Gastroesophageal sphincter (tissue), 4 donors: Measurements from ENCODE around the gene TOB2. TPM values are rescaled to one million over a fixed set of nuclear protein-coding genes. Genes with fewer than 3 reads are reported as not detected.

Source experiments
- ATAC-seq: fragments of 150-250 bp; one replicate; pipeline ENCODE4 v1.9.1; 2016; ENCODE audit warnings: mild to moderate bottlenecking, moderate library complexity
- H3K27ac ChIP-seq, 4 donors: fragments of 200-600 bp; sonication (generic) in 3 of 4; 1 replicate in 3 of 4; 2 replicates in 1 of 4; pipeline ENCODE4 v1.5.1; 2016 to 2019
- H3K27me3 ChIP-seq: fragments of 200-600 bp; sonication (generic); one replicate; pipeline ENCODE4 v1.5.1; 2019
- H3K36me3 ChIP-seq, 2 donors: fragments of 200-600 bp; sonication (generic); one replicate each; pipeline ENCODE4 v1.5.1; 2019; ENCODE audit warnings: control low read depth in 1 of 2
- H3K4me1 ChIP-seq, 3 donors: fragments of 200-600 bp; sonication (generic); 1 replicate in 2 of 3; 2 replicates in 1 of 3; pipeline ENCODE4 v1.5.1; 2016 to 2019; ENCODE audit warnings: control low read depth in 2 of 3
- H3K4me3 ChIP-seq, 2 donors: fragments of 200-600 bp; sonication (generic); one replicate each; pipeline ENCODE4 v1.5.1; 2019; ENCODE audit warnings: mild to moderate bottlenecking in 1 of 2, moderate library complexity in 1 of 2
- H3K9me3 ChIP-seq, 3 donors: fragments of 200-600 bp; sonication (generic); one replicate each; pipeline ENCODE4 v1.5.1; 2017 to 2019; ENCODE audit warnings: control low read depth in 2 of 3
- EP300 ChIP-seq: sonication (generic); formaldehyde crosslinking; IDR thresholded peaks from one replicate; pipeline ENCODE4 v1.6.1; 2017; ENCODE audit warnings: antibody characterized with exemption, mild to moderate bottlenecking
- POLR2A ChIP-seq, 2 donors: fragments of 450-650 bp; IDR thresholded peaks; one replicate each; pipeline ENCODE4 v1.6.1; 2017; ENCODE audit warnings: antibody characterized with exemption in 2 of 2, mild to moderate bottlenecking in 2 of 2, moderate library complexity in 1 of 2
- POLR2AphosphoS5 ChIP-seq: sonication (generic); formaldehyde crosslinking; IDR thresholded peaks from one replicate; pipeline ENCODE4 v1.6.1; 2017; ENCODE audit warnings: antibody characterized with exemption
- WGBS, 2 donors: methylation state at CpG; one replicate each; pipeline ENCODE4 v1.1.5; 2018; ENCODE audit warnings: low coverage in 1 of 2; 5-methylcytosine and 5-hydroxymethylcytosine counted together
- total RNA-seq, 4 donors: library from RNA; depleted of rRNA; stranded (reverse); fragments of >200 nt; gene quantifications; one replicate each; pipeline ENCODE4 v1.1.0, GENCODE V29; 2016
- TF ChIP-seq, protein P1 (sequence below), 4 experiments: fragments of 200-600 bp in 2 of 4; fragments of 450-650 bp in 2 of 4; sonication (generic) in 1 of 4; IDR thresholded peaks; one replicate each; pipeline ENCODE4 v1.5.1; 2017 to 2019; ENCODE audit warnings: antibody characterized with exemption in 4 of 4, mild to moderate bottlenecking in 2 of 4, moderate library complexity in 2 of 4

TOB2 gene
- total RNA-seq, 4 donors from 2014 or later = 59.3 to 163 (median 84.1) TPM

DNA sequence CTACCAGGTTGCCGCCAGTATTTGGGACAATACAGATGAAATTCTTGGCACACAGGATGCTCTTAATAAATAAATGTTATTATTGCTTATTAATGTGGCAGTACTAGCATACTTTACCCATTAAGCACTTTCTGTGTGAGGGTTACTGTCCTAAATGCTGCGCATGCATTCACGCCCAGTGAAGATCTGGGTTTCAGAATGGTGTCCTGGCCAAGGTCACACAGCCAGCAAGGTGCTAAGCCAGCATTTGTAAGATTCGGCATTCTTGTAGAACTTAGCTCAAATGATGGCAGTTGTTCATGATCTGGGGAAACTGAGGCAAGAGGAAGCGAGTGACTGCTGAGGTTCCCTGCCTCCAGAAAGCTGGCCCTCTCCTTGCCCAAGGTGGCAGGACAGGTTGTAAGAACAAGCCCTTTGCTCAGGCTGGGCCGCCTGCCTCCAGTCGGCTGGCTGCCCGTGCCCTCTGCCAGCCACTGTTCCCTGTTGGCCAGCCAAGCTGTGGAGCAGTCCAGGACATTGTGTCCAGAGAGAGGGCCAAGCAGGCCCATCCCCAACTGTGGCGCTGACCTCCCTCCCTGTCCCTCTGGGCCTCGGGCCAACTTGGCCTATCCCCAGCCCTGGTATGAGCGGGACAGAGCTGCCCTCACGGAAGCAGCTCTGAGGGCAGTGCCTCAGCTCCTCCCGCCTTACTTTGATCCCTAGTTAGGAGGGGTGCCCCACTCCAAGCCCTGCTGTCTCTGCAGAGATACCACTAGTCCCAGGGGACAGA, 28.8 kb downstream of the TOB2 start:
- Histone ChIP-seq H3K27ac (peak overlapping the region; percentile 94 to 100 (median 97)), H3K4me3 (peak overlapping the region in 1 of 2 donors; percentile 23), H3K27me3 (no peaks in the 10 kb centered on the region), H3K36me3 (peaks cover 0 to 4% of the 10 kb centered on the region in 2 donors), H3K9me3 (no peaks in the 10 kb centered on the region), H3K4me1 (peaks cover 0 to 62% (median 40%) of the 10 kb centered on the region in 3 donors)
- 18 to 72% methylated on average over 3 to 4 of the region's 13 CpGs for WGBS, 2 donors
- TF ChIP-seq POLR2AphosphoS5 = peak; percentile 100
- peak; percentile 23 to 29 for TF ChIP-seq POLR2A (IDR thresholded peaks at IDR 0.05)
- TF ChIP-seq, protein P1, sequence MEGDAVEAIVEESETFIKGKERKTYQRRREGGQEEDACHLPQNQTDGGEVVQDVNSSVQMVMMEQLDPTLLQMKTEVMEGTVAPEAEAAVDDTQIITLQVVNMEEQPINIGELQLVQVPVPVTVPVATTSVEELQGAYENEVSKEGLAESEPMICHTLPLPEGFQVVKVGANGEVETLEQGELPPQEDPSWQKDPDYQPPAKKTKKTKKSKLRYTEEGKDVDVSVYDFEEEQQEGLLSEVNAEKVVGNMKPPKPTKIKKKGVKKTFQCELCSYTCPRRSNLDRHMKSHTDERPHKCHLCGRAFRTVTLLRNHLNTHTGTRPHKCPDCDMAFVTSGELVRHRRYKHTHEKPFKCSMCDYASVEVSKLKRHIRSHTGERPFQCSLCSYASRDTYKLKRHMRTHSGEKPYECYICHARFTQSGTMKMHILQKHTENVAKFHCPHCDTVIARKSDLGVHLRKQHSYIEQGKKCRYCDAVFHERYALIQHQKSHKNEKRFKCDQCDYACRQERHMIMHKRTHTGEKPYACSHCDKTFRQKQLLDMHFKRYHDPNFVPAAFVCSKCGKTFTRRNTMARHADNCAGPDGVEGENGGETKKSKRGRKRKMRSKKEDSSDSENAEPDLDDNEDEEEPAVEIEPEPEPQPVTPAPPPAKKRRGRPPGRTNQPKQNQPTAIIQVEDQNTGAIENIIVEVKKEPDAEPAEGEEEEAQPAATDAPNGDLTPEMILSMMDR (IDR thresholded peaks at IDR 0.05) = no peak
- TF ChIP-seq EP300 = peak; percentile 96
- ATAC-seq = peak; percentile 85

DNA sequence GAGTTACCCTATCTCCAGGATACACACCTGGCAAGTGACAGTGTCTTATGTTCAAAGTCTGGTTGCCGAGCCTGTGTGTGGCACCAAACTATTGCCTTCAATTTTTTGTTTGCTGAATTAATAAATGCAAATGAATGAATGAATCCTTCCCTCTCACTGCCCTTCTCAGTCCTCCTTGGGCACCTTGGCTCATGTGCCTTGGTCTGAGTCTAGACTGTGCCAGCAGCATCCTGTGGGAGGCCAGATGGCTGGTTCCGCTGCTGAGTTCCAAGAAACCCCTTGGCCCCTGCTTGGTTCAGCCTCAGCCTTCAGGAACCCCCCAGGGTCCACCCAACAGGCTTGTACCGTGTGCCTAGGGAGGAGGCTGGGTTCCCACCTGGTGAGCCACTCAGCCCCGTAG, 31.0 kb downstream of the TOB2 start:
- no peaks in the 10 kb centered on the region for H3K27me3 ChIP-seq
- H3K4me3 ChIP-seq = peak overlapping the region in 1 of 2 donors; percentile 85
- H3K4me1 ChIP-seq = peaks cover 14 to 85% (median 59%) of the 10 kb centered on the region in 3 donors
- TF ChIP-seq POLR2A (IDR thresholded peaks at IDR 0.05) (no peak), EP300 (no peak)
- TF ChIP-seq, protein P1 (IDR thresholded peaks at IDR 0.05) = no peak
- H3K27ac ChIP-seq = peak overlapping the region; percentile 94 to 100 (median 97)
- no peak for ATAC-seq
- no peaks in the 10 kb centered on the region for H3K36me3 ChIP-seq
- WGBS, 2 donors = 80% methylated on average over 2 of the region's 4 CpGs; no CpG with 5 or more reads in 1 of the 2 donors
- H3K9me3 ChIP-seq = no peaks in the 10 kb centered on the region

DNA sequence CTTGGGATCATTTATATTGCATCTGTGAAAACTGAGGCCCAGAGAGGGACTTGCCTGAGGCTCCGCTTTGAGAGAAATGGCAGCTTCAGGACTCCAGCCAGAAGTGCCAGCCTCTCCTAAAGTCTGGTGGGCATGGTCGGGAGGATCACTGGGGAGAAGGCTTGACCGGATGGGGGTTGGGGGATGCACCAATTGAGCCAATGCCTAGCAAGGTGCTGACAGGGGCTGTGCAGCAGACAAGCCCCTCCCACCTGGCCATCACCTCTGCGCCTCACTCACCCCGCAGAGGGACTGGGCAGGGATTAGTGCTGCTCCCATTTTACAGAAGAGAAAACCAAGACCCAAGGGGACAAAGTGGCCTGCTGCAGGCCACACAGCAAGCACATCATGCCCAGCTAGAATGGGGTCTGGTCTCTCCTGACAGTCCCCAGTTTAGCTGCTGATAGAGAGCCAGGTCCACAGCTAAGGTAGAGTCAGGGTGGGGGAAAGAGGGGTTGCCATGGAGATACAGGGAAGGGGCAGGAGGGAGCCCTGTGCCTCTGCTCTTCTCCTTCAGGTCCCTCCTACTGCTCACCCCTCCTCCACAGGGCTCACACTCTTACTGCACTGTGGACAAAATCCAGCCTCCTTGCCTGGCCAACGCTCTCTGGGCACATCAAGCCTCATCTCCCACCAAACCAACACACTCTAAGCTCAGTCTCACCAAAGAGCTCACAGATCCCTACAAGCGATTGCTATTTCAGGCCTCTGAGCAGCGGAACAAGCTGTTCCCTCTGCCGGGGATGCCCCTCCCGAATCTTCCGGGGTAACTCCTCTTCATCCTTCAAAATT, 35.4 kb downstream of the TOB2 start:
- H3K4me1 ChIP-seq = peaks cover 19 to 72% (median 40%) of the 10 kb centered on the region in 3 donors

DNA sequence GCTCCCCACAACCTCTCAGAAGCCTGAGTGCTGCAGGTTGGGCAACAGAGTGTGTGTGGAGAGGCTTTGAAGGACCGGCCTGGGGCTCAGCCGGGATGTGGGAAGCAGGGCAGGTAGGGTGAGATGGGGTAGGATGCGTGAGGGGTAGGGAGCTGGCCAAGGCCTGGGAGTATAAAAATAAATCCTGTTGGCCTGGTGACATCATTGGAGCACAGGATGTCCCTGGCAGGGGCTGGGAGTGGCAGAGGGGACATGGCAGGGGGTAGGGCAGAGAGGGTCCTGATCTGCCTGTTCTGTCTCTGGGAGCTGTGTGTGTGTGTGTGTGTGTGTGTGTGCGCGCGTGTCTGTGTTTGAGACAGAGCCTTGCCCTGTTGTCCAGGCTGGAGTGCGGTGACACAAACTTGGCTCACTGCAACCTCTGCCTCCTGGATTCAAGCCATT, 36.3 kb downstream of the TOB2 start:
- Histone ChIP-seq H3K36me3 (no peaks in the 10 kb centered on the region), H3K4me1 (peaks cover 19 to 63% (median 35%) of the 10 kb centered on the region in 3 donors), H3K27me3 (no peaks in the 10 kb centered on the region), H3K27ac (peak overlapping the region; percentile 95 to 100 (median 98)), H3K9me3 (no peaks in the 10 kb centered on the region), H3K4me3 (no peak overlapping the region)
- ATAC-seq = peak; percentile 64
- no CpG with 5 or more reads among the region's 7 CpGs for WGBS, 2 donors
- TF ChIP-seq POLR2AphosphoS5 (peak; percentile 92), POLR2A (IDR thresholded peaks at IDR 0.05) (no peak), EP300 (peak; percentile 95)
- TF ChIP-seq, protein P1 (IDR thresholded peaks at IDR 0.05) = no peak

More for the DNA sequence above, 35.4 kb downstream of the TOB2 start:
- Histone ChIP-seq H3K9me3 (no peaks in the 10 kb centered on the region), H3K27me3 (no peaks in the 10 kb centered on the region), H3K36me3 (no peaks in the 10 kb centered on the region), H3K27ac (peak overlapping the region; percentile 95 to 100 (median 98)), H3K4me3 (peak overlapping the region in 1 of 2 donors; percentile 4)
- TF ChIP-seq, protein P1 (IDR thresholded peaks at IDR 0.05) = no peak
- TF ChIP-seq EP300 = peak; percentile 91
- TF ChIP-seq POLR2AphosphoS5 = peak; percentile 98
- peak; percentile 49 to 59 for TF ChIP-seq POLR2A (IDR thresholded peaks at IDR 0.05)
- WGBS, 2 donors = 31 to 63% methylated on average over 2 to 8 of the region's 11 CpGs
- peak; percentile 63 for ATAC-seq
